ENCODE results near the gene RHOBTB1. TPM values are rescaled to one million over a fixed set of nuclear protein-coding genes. Genes with fewer than 3 reads are reported as not detected.

RHOBTB1 gene
- total and polyA plus RNA-seq, 2 experiments from 2014 or later, result 4.6 to 13.2 TPM

DNA sequence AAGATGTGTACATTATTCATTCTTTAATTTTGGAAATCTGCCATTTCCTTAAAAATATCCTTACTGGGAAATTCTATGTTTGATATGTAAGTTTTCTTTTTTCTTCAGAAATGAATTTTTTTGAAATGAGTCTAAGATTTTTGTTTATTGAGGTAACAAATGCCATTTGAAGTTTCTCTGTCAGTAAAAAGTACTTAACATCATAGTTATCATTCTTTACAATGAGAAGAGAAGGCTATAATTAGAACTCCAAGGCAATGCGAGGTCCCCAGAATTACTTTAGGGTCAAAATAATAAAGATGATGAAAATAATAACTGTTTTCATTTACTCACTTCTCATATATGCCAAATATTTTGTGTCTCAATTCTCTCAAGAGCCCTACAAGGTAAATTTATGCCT lies 37.0 kb upstream of the RHOBTB1 start:
- H3K4me1 ChIP-seq (ENCODE audit: insufficient read depth), result no peaks in the 10 kb centered on the region
- no peak overlapping the region for H3K27ac Mint-ChIP-seq
- no peak overlapping the region for H3K4me2 ChIP-seq
- H3K36me3 ChIP-seq (ENCODE audit: insufficient read depth), result no peaks in the 10 kb centered on the region
- H3K27ac ChIP-seq (ENCODE audit: low read depth), result no peak overlapping the region
- no peaks in the 10 kb centered on the region for H3K36me3 Mint-ChIP-seq (ENCODE audit: low read depth)
- TF ChIP-seq JUNB (IDR thresholded peaks at IDR 0.05; ENCODE audit: unreplicated experiment) (no peak), POLR2AphosphoS5 (IDR thresholded peaks at IDR 0.05; ENCODE audit: low read depth) (no peak), ZNF331 (CRISPR knock-in tag; IDR thresholded peaks at IDR 0.05; ENCODE audit: low read depth) (no peak), STAT1 (IDR thresholded peaks at IDR 0.05; ENCODE audit: unreplicated experiment) (no peak), ETS1 (IDR thresholded peaks at IDR 0.05) (no peak), CREB1 (CRISPR knock-in tag; IDR thresholded peaks at IDR 0.05; ENCODE audit: low read depth) (no peak), EZH2phosphoT487 (IDR thresholded peaks at IDR 0.05; ENCODE audit: unreplicated experiment) (no peak), ZNF462 (CRISPR knock-in tag; IDR thresholded peaks at IDR 0.05) (no peak), EZH2 (IDR thresholded peaks at IDR 0.05; ENCODE audit: low read depth, unreplicated experiment) (no peak), NANOG (IDR thresholded peaks at IDR 0.05; ENCODE audit: borderline replicate concordance) (no peak), ZNF114 (CRISPR knock-in tag; IDR thresholded peaks at IDR 0.05) (no peak), CTCF (conservative IDR thresholded peaks at IDR 0.05; ENCODE audit: low read depth in 2 of 2) (no peak)
- TF ChIP-seq, protein P1, sequence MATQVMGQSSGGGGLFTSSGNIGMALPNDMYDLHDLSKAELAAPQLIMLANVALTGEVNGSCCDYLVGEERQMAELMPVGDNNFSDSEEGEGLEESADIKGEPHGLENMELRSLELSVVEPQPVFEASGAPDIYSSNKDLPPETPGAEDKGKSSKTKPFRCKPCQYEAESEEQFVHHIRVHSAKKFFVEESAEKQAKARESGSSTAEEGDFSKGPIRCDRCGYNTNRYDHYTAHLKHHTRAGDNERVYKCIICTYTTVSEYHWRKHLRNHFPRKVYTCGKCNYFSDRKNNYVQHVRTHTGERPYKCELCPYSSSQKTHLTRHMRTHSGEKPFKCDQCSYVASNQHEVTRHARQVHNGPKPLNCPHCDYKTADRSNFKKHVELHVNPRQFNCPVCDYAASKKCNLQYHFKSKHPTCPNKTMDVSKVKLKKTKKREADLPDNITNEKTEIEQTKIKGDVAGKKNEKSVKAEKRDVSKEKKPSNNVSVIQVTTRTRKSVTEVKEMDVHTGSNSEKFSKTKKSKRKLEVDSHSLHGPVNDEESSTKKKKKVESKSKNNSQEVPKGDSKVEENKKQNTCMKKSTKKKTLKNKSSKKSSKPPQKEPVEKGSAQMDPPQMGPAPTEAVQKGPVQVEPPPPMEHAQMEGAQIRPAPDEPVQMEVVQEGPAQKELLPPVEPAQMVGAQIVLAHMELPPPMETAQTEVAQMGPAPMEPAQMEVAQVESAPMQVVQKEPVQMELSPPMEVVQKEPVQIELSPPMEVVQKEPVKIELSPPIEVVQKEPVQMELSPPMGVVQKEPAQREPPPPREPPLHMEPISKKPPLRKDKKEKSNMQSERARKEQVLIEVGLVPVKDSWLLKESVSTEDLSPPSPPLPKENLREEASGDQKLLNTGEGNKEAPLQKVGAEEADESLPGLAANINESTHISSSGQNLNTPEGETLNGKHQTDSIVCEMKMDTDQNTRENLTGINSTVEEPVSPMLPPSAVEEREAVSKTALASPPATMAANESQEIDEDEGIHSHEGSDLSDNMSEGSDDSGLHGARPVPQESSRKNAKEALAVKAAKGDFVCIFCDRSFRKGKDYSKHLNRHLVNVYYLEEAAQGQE (IDR thresholded peaks at IDR 0.05; ENCODE audit: unreplicated experiment), result no peak
- H3K27me3 ChIP-seq (ENCODE audit: insufficient read depth), result no peaks in the 10 kb centered on the region
- no peaks in the 10 kb centered on the region for H3K79me2 ChIP-seq (replicated peaks; ENCODE audit: insufficient read depth)
- H3K4me3 Mint-ChIP-seq, result no peak overlapping the region
- H3K9me2 ChIP-seq (ENCODE audit: insufficient read depth), result no peaks in the 10 kb centered on the region
- no peaks in the 10 kb centered on the region for H3K9me3 Mint-ChIP-seq
- no peaks in the 10 kb centered on the region for H4K20me1 ChIP-seq (replicated peaks; ENCODE audit: insufficient read depth)
- H2AFZ ChIP-seq, result no peak overlapping the region
- peaks cover 3% of the 10 kb centered on the region for H3K4me1 Mint-ChIP-seq
- H3K4me3 ChIP-seq, result no peak overlapping the region
- no peaks in the 10 kb centered on the region for H3K27me3 Mint-ChIP-seq (ENCODE audit: insufficient read depth, low read depth, poor library complexity)
- no peaks in the 10 kb centered on the region for H3F3A ChIP-seq (replicated peaks; ENCODE audit: low read depth)
- no peak for DNase-seq (ENCODE audit: low spot score)
- ATAC-seq, result no peak

All from GM23338 (cell line).